ENCODE data around the gene CCL11. TPM values are rescaled to one million over a fixed set of nuclear protein-coding genes. Genes with fewer than 3 reads are reported as not detected.

Gene CCL11
- not detected for total RNA-seq

DNA sequence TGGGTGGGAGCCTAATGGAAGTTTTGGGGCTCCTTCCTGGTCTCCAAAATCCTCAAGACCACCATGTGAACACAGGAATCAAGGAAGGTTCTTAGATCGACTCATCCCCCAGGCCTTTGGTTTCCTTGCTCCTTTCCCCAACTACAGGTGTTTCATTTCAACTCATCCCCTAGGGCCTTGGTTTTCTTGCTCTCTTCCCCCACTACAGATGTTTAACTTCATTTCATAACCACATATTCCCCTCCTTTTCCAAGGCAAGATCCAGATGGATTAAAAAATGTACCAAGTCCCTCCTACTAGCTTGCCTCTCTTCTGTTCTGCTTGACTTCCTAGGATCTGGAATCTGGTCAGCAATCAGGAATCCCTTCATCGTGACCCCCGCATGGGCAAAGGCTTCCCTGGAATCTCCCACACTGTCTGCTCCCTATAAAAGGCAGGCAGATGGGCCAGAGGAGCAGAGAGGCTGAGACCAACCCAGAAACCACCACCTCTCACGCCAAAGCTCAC lies at the start of gene CCL11:
CCL11 (plus strand) TSS at position 457 of the 507 bp plus-strand sequence. CDS start 67 bp downstream, outside the sequence.
- no peak for ATAC-seq
- DNase-seq: no peak
- Mint-ChIP-seq H3K4me1 (ENCODE audit: low read depth) (no peaks in the 10 kb centered on the region), H3K36me3 (ENCODE audit: low read depth) (no peaks in the 10 kb centered on the region), H3K27me3 (peaks cover 21% of the 10 kb centered on the region), H3K9me3 (no peaks in the 10 kb centered on the region), H3K27ac (no peak within 1 kb of the TSS), H3K4me3 (no peak within 1 kb of the TSS)
- TF ChIP-seq CTCF (IDR thresholded peaks at IDR 0.05): no peak
- intact Hi-C loops (cut with micrococcal nuclease): no loop called here
- ChIA-PET POLR2A (no interaction called here), CTCF (interaction anchor here (0.7 to 1.3 kb wide), 2 partner anchors 76 kb away, joined by 3 to 4 read pairs; no protein-coding TSS in a partner anchor)

DNA sequence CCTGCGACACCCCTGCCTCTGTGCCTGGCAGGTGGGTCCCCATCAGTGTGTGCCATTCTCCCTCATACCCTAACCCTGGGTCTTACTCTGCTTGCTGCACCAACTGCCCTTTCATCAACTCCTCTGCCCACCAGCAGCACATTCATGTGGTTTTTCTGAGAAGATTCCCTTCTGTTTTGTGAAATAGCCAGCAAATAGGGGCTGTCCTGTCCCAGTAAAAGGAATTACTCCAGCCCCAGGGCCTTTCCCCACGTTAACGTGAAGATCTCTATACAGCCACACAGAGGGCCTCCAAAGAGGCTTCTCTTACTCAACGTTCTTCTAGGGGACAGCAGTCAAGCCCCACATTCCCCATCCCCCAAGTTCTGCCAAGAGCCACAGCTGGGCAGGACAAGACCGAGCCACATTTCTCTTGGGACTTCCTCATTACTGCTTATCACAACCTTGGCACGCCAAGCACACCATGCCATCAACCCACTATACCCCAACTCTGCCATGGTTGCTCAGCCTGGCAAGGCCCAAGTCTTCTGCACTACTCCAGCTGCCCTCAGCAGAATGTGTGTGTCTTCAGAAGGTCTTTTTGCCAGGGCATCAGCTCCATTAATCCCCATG lies 49.2 kb upstream of the CCL11 start:
- no peak overlapping the region for H3K27ac Mint-ChIP-seq
- TF ChIP-seq CTCF (IDR thresholded peaks at IDR 0.05): no peak
- POLR2A ChIA-PET: no interaction called here
- DNase-seq (no peak), ATAC-seq (no peak)
- H3K4me1 Mint-ChIP-seq (ENCODE audit: low read depth): no peaks in the 10 kb centered on the region
- H3K27me3 Mint-ChIP-seq: peaks cover 13% of the 10 kb centered on the region
- H3K9me3 Mint-ChIP-seq: no peaks in the 10 kb centered on the region
- H3K4me3 Mint-ChIP-seq: no peak overlapping the region
- CTCF ChIA-PET: interaction anchor here (1.6 to 4.9 kb wide), 2 partner anchors 65 to 125 kb away, joined by 3 to 15 read pairs; no protein-coding TSS in a partner anchor
- no peaks in the 10 kb centered on the region for H3K36me3 Mint-ChIP-seq (ENCODE audit: low read depth)
- intact Hi-C loops (cut with micrococcal nuclease): no loop called here

GRCh38 chr17:34237458-34237857 lies 48.1 kb upstream of the CCL11 start:
- H3K27ac Mint-ChIP-seq: no peak overlapping the region
- intact Hi-C loops (cut with micrococcal nuclease): no loop called here
- ATAC-seq (no peak), DNase-seq (no peak)
- H3K27me3 Mint-ChIP-seq: peaks cover 11% of the 10 kb centered on the region
- no peaks in the 10 kb centered on the region for H3K4me1 Mint-ChIP-seq (ENCODE audit: low read depth)
- H3K4me3 Mint-ChIP-seq: no peak overlapping the region
- no peaks in the 10 kb centered on the region for H3K36me3 Mint-ChIP-seq (ENCODE audit: low read depth)
- no peaks in the 10 kb centered on the region for H3K9me3 Mint-ChIP-seq
- ChIA-PET POLR2A (no interaction called here), CTCF (interaction anchor here (1.6 to 4.9 kb wide), 2 partner anchors 67 to 124 kb away, joined by 3 to 15 read pairs; no protein-coding TSS in a partner anchor)
- TF ChIP-seq CTCF (IDR thresholded peaks at IDR 0.05): no peak

GRCh38 chr17:34241062-34241461 lies 44.5 kb upstream of the CCL11 start:
- no peaks in the 10 kb centered on the region for H3K4me1 Mint-ChIP-seq (ENCODE audit: low read depth)
- H3K36me3 Mint-ChIP-seq (ENCODE audit: low read depth): no peaks in the 10 kb centered on the region
- POLR2A ChIA-PET: no interaction called here
- H3K4me3 Mint-ChIP-seq: no peak overlapping the region
- DNase-seq: no peak
- peaks cover 7% of the 10 kb centered on the region for H3K27me3 Mint-ChIP-seq
- no peaks in the 10 kb centered on the region for H3K9me3 Mint-ChIP-seq
- H3K27ac Mint-ChIP-seq: no peak overlapping the region
- intact Hi-C loops (cut with micrococcal nuclease): no loop called here
- no peak for ATAC-seq
- TF ChIP-seq CTCF (IDR thresholded peaks at IDR 0.05): no peak
- CTCF ChIA-PET: interaction anchor here (1.3 to 1.8 kb wide), 2 partner anchors 41 to 120 kb away, joined by 5 to 7 read pairs; no protein-coding TSS in a partner anchor

- Mint-ChIP-seq H3K27me3 (peaks cover 10% of the 10 kb centered on the region), H3K27ac (no peak overlapping the region), H3K4me1 (ENCODE audit: low read depth) (no peaks in the 10 kb centered on the region), H3K4me3 (no peak overlapping the region), H3K9me3 (no peaks in the 10 kb centered on the region), H3K36me3 (ENCODE audit: low read depth) (no peaks in the 10 kb centered on the region)
- POLR2A ChIA-PET: no interaction called here
- no peak for TF ChIP-seq CTCF (IDR thresholded peaks at IDR 0.05)
- intact Hi-C loops (cut with micrococcal nuclease): no loop called here
- no peak for DNase-seq
- CTCF ChIA-PET: interaction anchor here (1.8 kb wide), 1 partner anchor 118 kb away, joined by 7 read pairs; no protein-coding TSS in a partner anchor
- no peak for ATAC-seq
Measured at GRCh38 chr17:34242587-34243363, 42.8 kb upstream of the CCL11 start.
